Astrocyte (in vitro differentiated cells and primary cell): Measurements from ENCODE around the gene CIAO2B. TPM values are rescaled to one million over a fixed set of nuclear protein-coding genes. Genes with fewer than 3 reads are reported as not detected.

Experiments used
- DNase-seq: peaks from one replicate; pipeline ENCODE4 v3.0.0-alpha.2; 2010; ENCODE audit warnings: low read depth
- FAIRE-seq: peaks from 2 replicates; lab custom pipeline; 2011; peaks lifted over from hg19 to GRCh38; lab: Jason Lieb, UNC
- H2AFZ ChIP-seq: 2 replicates; pipeline ENCODE4 v1.6.0; 2012; ENCODE audit warnings: low read depth, low read length, inconsistent platforms
- H3K27ac ChIP-seq: 2 replicates; pipeline ENCODE4 v1.5.1; 2011; ENCODE audit warnings: low read depth, low read length, inconsistent platforms
- H3K27me3 ChIP-seq: 2 replicates; pipeline ENCODE4 v1.6.0; 2011; ENCODE audit warnings: low read length, inconsistent platforms; ENCODE audit not compliant: insufficient read depth
- H3K36me3 ChIP-seq: 2 replicates; pipeline ENCODE4 v1.5.1; 2011; ENCODE audit warnings: low read length, inconsistent platforms; ENCODE audit not compliant: insufficient read depth
- H3K4me1 ChIP-seq: 2 replicates; pipeline ENCODE4 v1.5.1; 2011; ENCODE audit warnings: low read length, inconsistent platforms; ENCODE audit not compliant: insufficient read depth
- H3K4me2 ChIP-seq: 2 replicates; pipeline ENCODE4 v1.6.0; 2012; ENCODE audit warnings: low read length, inconsistent platforms
- H3K4me3 ChIP-seq: 2 replicates; pipeline ENCODE4 v1.5.1; 2011; ENCODE audit warnings: low read depth, mild to moderate bottlenecking, low read length, inconsistent platforms; ENCODE audit not compliant: insufficient read depth
- H3K79me2 ChIP-seq: 2 replicates; pipeline ENCODE4 v1.6.0; 2012; ENCODE audit warnings: mild to moderate bottlenecking, low read length, inconsistent platforms; ENCODE audit not compliant: insufficient read depth
- H3K9ac ChIP-seq: 2 replicates; pipeline ENCODE4 v1.6.0; 2012; ENCODE audit warnings: mild to moderate bottlenecking, low read length, inconsistent platforms
- H3K9me3 ChIP-seq: 2 replicates; pipeline ENCODE4 v1.5.1; 2012; ENCODE audit warnings: low read depth, mild to moderate bottlenecking, low read length, inconsistent platforms; ENCODE audit not compliant: insufficient read depth
- H4K20me1 ChIP-seq: 2 replicates; pipeline ENCODE4 v1.6.0; 2012; ENCODE audit warnings: low read length, inconsistent platforms; ENCODE audit not compliant: insufficient read depth
- H3K27ac Mint-ChIP-seq: one replicate; pipeline ENCODE4 v1.8.0; 2021; ENCODE audit warnings: mild to moderate bottlenecking, mixed read lengths; ENCODE audit not compliant: unreplicated experiment
- H3K27me3 Mint-ChIP-seq: one replicate; pipeline ENCODE4 v1.8.0; 2021; ENCODE audit warnings: low read depth, mixed read lengths; ENCODE audit not compliant: unreplicated experiment
- H3K36me3 Mint-ChIP-seq: one replicate; pipeline ENCODE4 v1.8.0; 2021; ENCODE audit warnings: low read depth, mixed read lengths; ENCODE audit not compliant: unreplicated experiment
- H3K4me1 Mint-ChIP-seq: one replicate; pipeline ENCODE4 v1.8.0; 2021; ENCODE audit warnings: low read depth, mixed read lengths; ENCODE audit not compliant: unreplicated experiment
- H3K4me3 Mint-ChIP-seq: one replicate; pipeline ENCODE4 v1.8.0; 2021; ENCODE audit warnings: mild to moderate bottlenecking, moderate library complexity, mixed read lengths; ENCODE audit not compliant: unreplicated experiment
- H3K9me3 Mint-ChIP-seq: one replicate; pipeline ENCODE4 v1.8.0; 2021; ENCODE audit warnings: mild to moderate bottlenecking, mixed read lengths; ENCODE audit not compliant: unreplicated experiment
- CTCF ChIP-seq: IDR thresholded peaks from 2 replicates; pipeline ENCODE4 v1.5.1; 2011; ENCODE audit warnings: low read depth, mild to moderate bottlenecking, inconsistent platforms, low read length, moderate library complexity; ENCODE audit not compliant: insufficient read depth
- EZH2 ChIP-seq: IDR thresholded peaks from 2 replicates; pipeline ENCODE4 v1.6.1; 2012; ENCODE audit warnings: mild to moderate bottlenecking, low read length, inconsistent platforms; ENCODE audit not compliant: insufficient read depth
- total RNA-seq: library from RNA; stranded (reverse); gene quantifications from 2 replicates; pipeline ENCODE4 v1.2.1, GENCODE V29; 2021

CIAO2B gene
- total RNA-seq, 1 donor from 2014 or later: 75.6 TPM

- Histone ChIP-seq H2AFZ (no peak overlapping the region), H3K4me2 (no peak overlapping the region), H3K9ac (no peak overlapping the region), H3K36me3 (no peaks in the 10 kb centered on the region), H3K4me3 (no peak overlapping the region), H4K20me1 (no peaks in the 10 kb centered on the region), H3K27ac (no peak overlapping the region), H3K9me3 (no peaks in the 10 kb centered on the region), H3K27me3 (no peaks in the 10 kb centered on the region), H3K79me2 (no peaks in the 10 kb centered on the region), H3K4me1 (peaks cover 12% of the 10 kb centered on the region)
- peaks cover 7% of the 10 kb centered on the region for H3K9me3 Mint-ChIP-seq
- H3K27ac Mint-ChIP-seq: no peak overlapping the region
- H3K4me1 Mint-ChIP-seq: peaks cover 37% of the 10 kb centered on the region
- H3K4me3 Mint-ChIP-seq: no peak overlapping the region
- TF ChIP-seq CTCF (no peak), EZH2 (no peak)
- peaks cover 13% of the 10 kb centered on the region for H3K27me3 Mint-ChIP-seq
- H3K36me3 Mint-ChIP-seq: no peaks in the 10 kb centered on the region
- FAIRE-seq: no peak
- DNase-seq: no peak
These were observed 32.6 kb downstream of the CIAO2B start for GRCh38 chr16:66901626-66902025.

- Mint-ChIP-seq H3K36me3 (no peaks in the 10 kb centered on the region), H3K27me3 (peaks cover 8% of the 10 kb centered on the region), H3K9me3 (peaks cover 3% of the 10 kb centered on the region), H3K27ac (peak overlapping the region; percentile 47), H3K4me1 (peaks cover 34% of the 10 kb centered on the region), H3K4me3 (no peak overlapping the region)
- Histone ChIP-seq H4K20me1 (no peaks in the 10 kb centered on the region), H3K27me3 (no peaks in the 10 kb centered on the region), H3K9me3 (no peaks in the 10 kb centered on the region), H2AFZ (no peak overlapping the region), H3K4me2 (peak overlapping the region; percentile 58), H3K27ac (no peak overlapping the region), H3K9ac (no peak overlapping the region), H3K36me3 (no peaks in the 10 kb centered on the region), H3K4me1 (peaks cover 12% of the 10 kb centered on the region), H3K4me3 (no peak overlapping the region), H3K79me2 (no peaks in the 10 kb centered on the region)
- TF ChIP-seq CTCF (no peak), EZH2 (no peak)
- FAIRE-seq (no peak), DNase-seq (no peak)
These were observed 33.3 kb downstream of the CIAO2B start for GRCh38 chr16:66900721-66901441.
